PC-3 (cell line): ENCODE measurements around the gene GNB1.
A peak's percentile ranks its signal among the peaks of the same experiment; 100 is the strongest.

Source experiments
- EZH2 ChIP-seq: fragments of 300-600 bp; sonication (generic); IDR thresholded peaks from one replicate; pipeline ENCODE4 v1.6.1; 2017; ENCODE audit warnings: antibody characterized with exemption, mild to moderate bottlenecking, low read length; ENCODE audit not compliant: unreplicated experiment
- EZH2phosphoT487 ChIP-seq: fragments of 300-600 bp; sonication (generic); IDR thresholded peaks from 2 replicates; pipeline ENCODE4 v1.6.1; 2018; ENCODE audit warnings: mild to moderate bottlenecking, antibody characterized with exemption, low read length, borderline replicate concordance
- TF ChIP-seq, protein P1 (sequence below): fragments of 300-600 bp; sonication (generic); conservative IDR thresholded peaks from 2 replicates; pipeline ENCODE4 v1.5.1; 2017; ENCODE audit warnings: antibody characterized with exemption, low read depth, mild to moderate bottlenecking, low read length

DNA sequence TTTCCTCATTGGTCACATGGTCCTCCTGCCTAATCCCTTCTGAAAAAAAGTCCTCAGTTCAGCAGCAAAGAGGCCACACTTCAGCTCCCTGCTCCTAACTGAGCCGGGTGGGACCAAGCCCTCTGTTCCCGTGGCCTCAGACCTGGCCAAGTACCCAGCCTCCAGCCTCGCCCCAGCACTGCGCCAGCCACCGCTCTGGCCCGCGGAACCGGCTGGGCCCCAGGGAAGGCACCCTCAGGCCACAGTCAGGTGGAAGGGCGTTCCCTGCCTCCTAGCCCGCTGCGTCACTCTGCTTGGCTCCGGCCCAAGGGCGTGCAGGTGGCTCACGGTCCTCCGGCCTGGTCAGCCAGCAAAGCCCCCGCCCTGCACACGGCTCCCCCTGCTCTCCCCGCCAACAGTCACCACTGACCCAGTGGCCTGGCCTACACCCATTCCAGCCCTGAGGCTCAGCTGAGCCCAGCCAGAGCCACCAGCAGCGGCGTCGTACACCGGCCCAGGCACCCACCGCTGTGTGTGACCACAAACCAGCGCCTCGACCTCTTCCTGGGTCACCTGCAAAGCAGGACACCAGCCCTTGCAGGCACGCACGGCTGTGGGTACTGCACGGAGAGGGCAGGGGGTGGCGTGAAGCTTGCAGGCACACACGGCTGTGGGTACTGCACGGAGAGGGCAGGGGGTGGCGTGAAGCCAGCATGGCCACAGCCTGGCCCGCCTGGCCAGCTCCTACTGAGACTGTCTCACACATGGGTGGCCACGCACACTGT lies 132.0 kb downstream of the GNB1 start:
- TF ChIP-seq, protein P1, sequence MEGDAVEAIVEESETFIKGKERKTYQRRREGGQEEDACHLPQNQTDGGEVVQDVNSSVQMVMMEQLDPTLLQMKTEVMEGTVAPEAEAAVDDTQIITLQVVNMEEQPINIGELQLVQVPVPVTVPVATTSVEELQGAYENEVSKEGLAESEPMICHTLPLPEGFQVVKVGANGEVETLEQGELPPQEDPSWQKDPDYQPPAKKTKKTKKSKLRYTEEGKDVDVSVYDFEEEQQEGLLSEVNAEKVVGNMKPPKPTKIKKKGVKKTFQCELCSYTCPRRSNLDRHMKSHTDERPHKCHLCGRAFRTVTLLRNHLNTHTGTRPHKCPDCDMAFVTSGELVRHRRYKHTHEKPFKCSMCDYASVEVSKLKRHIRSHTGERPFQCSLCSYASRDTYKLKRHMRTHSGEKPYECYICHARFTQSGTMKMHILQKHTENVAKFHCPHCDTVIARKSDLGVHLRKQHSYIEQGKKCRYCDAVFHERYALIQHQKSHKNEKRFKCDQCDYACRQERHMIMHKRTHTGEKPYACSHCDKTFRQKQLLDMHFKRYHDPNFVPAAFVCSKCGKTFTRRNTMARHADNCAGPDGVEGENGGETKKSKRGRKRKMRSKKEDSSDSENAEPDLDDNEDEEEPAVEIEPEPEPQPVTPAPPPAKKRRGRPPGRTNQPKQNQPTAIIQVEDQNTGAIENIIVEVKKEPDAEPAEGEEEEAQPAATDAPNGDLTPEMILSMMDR, result no peak
- TF ChIP-seq EZH2 (no peak), EZH2phosphoT487 (peak; percentile 76; the same call in 1 of the 2 replicates)
